GM21723 (cell line): ENCODE data around the gene MRPS12.

Source experiments
- ATAC-seq: cut with Tn5 transposase; IDR thresholded peaks from one replicate; pipeline ENCODE4 v1.9.1; 2021; ENCODE audit warnings: mild to moderate bottlenecking, moderate library complexity; ENCODE audit not compliant: unreplicated experiment

The MRPS12 gene

DNA sequence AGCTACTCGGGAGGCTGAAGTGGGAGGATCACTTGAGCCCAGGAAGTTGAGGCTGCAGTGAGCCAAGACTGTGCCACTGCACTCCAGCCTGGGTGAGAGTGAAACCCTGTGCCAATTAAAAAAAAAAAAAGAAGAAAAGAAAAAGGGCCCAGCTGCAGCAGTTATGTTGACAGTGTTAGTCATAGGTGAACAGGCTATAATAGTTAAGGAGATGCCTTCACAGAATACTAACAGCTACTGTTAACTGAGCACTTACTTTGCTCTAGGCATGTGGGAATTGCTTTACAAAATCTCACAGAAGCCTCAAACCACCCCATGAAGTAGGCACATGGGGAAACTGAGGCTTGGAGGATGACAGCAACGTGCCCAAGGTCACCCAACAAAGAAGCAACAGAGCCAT is 40.9 kb downstream of the MRPS12 start:
- no peak for ATAC-seq

DNA sequence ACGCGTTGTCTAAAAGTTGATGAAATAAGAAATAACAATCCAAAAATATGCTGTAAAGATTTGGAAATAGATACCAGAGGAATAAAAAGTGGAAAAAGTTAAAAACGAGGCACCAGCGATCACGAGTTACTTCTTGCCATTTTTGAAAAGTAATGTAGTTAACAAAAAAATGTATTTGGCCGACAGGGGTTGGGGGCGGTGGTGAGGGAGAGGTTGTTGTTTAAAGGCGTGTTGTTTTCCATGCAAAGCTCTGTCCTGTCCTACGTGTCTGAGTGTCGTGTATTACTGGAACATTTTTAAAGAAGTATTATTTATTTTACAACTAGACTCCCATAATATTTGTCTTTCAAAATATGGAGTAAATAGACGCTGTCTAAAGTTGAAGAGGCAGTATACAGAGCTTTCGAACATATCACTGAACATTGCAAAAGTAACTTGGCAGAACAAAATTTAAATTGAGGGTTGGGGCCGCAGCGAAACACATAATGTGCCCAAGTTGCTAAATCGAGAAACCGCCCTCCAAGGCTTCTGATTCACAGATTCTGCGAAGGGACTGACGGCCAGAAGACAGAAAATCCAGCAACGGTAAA is 44.0 kb downstream of the MRPS12 start:
- ATAC-seq = no peak

DNA sequence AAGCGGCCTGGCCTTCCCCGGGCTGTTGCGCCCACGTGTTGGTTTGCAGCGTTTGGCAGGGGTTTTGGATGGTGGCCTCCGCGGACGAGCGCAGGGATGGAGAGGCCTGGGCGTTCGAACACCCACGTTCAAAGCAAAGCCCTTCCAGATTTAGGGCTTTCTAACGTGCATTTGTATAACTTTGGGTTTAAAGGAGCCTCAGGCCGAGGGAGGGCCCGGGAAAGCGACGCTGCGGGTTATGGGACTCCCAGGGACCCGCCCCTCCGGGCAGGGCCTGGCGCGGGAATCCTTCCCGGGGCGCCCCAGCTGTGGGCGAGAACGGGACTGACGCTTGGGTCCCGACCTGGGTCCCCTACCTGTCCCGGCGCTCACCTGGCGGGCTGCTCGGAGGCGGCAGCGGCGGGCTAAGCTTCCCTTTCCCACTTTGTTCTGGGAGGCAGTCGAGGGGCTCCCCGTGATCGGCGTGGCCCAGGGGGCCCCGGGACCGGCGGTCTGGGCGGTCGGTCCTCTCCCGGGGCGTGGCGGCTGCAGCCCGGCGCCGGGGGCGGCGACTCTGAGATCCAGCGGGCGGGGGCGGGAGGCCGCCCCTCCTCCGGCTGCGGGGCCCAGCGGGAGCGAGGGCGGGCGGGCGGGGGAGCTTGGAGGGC is 44.6 kb downstream of the MRPS12 start, which contains the start of gene FBXO17:
Gene FBXO17 (minus strand): TSS at position 529 of the 647 bp plus-strand sequence. CDS start 25,423 bp downstream, outside the sequence.
- no peak for ATAC-seq

DNA sequence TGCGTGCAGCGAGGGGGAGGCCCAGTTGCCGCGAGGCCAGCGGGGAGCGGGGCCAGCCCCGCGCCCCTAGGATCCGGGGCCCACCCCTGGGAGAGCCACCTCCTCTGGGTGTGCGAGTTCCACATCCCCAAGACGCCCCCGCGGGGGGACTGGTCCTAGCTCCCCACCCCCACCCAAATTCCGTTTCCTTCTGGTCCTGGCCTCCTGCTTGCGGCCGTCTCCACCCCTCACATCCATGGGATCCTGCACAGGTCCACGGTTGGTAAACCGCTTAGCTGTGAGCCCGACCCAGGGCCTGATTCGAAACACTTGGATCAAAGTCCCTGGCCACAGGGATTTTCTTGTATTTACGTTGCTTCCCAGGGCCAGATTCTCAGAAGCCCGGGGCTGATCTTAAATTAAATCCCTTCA is 45.1 kb downstream of the MRPS12 start:
- no peak for ATAC-seq

DNA sequence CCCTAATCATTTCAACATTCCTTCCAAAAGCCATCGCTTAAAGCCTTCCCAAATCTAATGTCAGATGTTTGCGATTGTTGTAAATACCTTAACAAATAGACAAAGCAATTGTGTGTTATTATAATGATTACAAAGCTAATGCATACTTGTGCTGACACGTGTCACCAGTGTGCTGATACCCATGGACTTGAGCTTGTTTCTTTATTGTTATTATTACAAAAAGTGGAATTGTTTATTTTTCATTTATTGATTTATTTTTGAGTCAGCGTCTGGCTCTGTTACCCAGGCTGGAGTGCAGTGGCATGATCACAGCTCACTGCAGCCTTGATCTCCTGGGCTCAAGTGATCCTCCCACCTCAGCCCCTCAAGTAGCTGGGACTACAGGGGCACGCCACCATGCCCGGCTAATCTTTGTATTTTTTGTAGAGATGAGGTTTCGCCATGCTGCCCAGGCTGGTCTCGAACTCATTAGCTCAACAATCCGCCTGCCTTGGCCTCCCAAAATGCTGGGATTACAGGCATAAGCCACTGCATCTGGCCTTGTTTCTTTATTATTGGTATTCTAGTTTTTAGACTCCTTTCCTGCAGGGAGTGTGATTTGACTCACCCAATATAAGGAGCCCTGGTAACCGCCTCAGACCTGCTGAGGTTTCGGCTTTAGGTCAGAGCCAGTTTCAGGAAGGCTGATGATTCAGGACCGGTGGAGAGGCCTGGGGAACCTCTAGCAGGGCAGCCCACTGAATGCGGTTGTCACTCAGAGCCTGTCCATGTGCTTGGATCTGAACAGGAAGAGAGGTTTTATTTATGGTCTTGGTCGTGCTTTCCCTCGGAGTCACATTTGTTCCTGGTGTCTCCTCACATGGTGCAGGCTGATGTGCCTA is 46.9 kb downstream of the MRPS12 start:
- ATAC-seq = peak; percentile 94

DNA sequence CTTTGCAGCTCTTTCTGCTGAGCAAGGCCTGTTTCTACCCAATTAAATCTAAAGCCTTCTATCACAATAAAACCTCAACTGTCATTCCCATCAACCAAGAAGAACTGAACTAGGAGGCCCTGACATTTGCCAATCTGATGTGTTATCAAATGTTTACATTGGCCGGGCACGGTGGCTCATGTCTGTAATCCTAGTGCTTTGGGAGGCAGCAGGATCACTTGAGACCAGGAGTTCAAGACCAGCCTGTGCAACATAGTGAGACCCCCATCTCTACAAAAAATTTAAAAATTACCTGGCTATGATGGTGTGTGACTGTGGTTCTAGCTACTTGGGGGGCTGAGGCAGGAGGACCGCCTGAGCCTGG is 47.6 kb downstream of the MRPS12 start:
- no peak for ATAC-seq

DNA sequence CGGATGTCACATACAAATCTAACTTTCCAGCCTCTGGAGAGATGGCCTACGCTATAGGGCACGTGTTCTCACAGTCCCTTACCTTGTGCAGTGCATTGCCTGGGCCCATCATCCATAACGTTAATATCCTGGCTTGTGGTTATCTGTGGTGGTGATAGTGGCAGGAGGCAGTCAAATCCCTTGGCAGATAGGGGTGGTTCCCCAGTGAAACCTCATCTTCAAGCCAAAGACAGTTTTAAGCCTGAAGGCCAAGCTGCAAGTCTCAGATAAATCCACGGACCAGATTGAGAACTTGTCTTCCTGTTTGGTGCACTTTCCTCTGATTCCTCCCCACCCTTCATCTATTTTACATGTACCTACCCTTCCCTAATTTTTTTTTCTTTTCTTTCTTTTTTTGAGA is 49.1 kb downstream of the MRPS12 start:
- no peak for ATAC-seq

DNA sequence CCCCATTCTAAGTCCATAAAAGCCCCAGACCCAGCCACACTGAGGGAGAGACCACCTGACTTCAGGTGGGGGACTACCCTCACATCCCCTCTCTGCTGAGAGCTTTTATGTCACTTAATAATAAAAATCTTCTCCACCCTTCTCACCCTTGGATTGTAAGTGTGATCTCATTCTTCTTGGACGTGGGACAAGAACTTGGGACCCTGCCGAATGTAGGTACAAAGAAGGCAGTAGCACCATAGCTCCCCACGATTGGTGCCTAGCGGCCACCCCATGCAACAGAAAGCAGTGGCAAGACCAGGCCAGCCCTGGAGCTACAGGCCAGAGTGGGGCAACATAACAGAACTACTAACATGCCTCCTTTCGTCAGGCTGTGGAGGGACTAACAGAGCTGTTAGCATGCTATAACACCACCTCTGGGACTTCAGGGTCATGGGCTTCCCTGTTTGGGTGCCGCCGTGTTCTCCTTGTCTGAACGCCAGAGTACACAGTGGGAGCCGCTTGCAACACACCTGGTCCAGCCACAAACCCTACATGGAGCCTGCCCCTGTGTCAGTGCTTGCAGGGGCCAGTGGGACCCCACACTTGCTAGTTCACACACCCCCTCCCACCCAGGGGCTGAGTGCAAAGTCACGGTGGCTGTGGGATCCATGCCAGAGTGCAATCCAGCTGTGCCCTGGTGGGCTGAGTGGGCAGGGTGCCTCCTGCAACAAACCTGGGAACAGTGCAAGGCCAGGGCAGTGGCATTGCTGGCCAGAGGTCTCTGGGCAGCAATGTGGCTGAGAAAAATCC is 50.0 kb downstream of the MRPS12 start:
- ATAC-seq = no peak
